HUES64 (cell line): Measurements from ENCODE around the gene OR13J1.

ENCODE experiments used
- H3K27ac ChIP-seq: 2 replicates; pipeline ENCODE4 v1.7.0; 2013; ENCODE audit warnings: low read depth, low read length, inconsistent platforms
- H3K27me3 ChIP-seq: 2 replicates; pipeline ENCODE4 v1.6.1; 2013; ENCODE audit warnings: mild to moderate bottlenecking, low read length; ENCODE audit not compliant: insufficient read depth
- H3K36me3 ChIP-seq: 2 replicates; pipeline ENCODE4 v1.6.1; 2013; ENCODE audit warnings: mild to moderate bottlenecking, low read length; ENCODE audit not compliant: insufficient read depth
- H3K4me1 ChIP-seq: 2 replicates; pipeline ENCODE4 v1.6.1; 2013; ENCODE audit warnings: mild to moderate bottlenecking, low read length, moderate library complexity; ENCODE audit not compliant: insufficient read depth
- H3K4me3 ChIP-seq: 2 replicates; pipeline ENCODE4 v1.5.1; 2013; ENCODE audit warnings: mild to moderate bottlenecking, low read length, moderate library complexity
- H3K9ac ChIP-seq: 2 replicates; pipeline ENCODE4 v1.6.1; 2013; ENCODE audit warnings: mild to moderate bottlenecking, low read depth, low read length
- H3K9me3 ChIP-seq: 2 replicates; pipeline ENCODE4 v1.6.1; 2013; ENCODE audit warnings: low read depth, low read length; ENCODE audit not compliant: insufficient read depth
- WGBS: fragments of 150-250, 120-280 bp; methylation state at CpG from one replicate; pipeline ENCODE4 v1.1.7; 2013; ENCODE audit warnings: missing lambda C conversion rate; 5-methylcytosine and 5-hydroxymethylcytosine counted together

The OR13J1 gene

DNA sequence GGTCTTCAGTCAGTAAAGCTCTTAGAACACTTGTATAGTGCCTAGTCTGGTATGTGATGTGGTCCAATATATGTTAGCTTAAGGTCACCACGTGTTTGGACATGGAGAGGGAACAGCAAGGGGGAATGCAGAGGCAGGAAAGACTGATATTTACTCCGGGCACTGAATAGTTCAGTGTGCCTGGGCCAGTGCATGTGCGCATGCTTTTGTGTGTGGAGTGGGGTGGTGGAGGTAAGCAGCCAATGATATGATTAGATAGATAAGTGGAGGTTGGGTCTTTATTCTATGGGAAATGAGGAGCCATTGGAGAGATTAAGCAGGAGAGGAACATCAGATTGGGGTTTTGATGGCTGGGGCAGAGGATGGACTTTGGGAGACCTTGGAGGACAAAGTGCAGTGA is 14.0 kb downstream of the OR13J1 start:
- Histone ChIP-seq H3K9ac (no peak overlapping the region), H3K27me3 (no peaks in the 10 kb centered on the region), H3K9me3 (no peaks in the 10 kb centered on the region), H3K4me3 (no peak overlapping the region), H3K4me1 (no peaks in the 10 kb centered on the region), H3K36me3 (no peaks in the 10 kb centered on the region; the same call in 1 of the 2 replicates), H3K27ac (no peak overlapping the region)
- WGBS = 78% methylated on average over 3 of the region's 3 CpGs

- H3K4me3 ChIP-seq = no peak overlapping the region
- no peaks in the 10 kb centered on the region for H3K9me3 ChIP-seq
- no peak overlapping the region for H3K9ac ChIP-seq
- no peaks in the 10 kb centered on the region for H3K4me1 ChIP-seq
- no peak overlapping the region for H3K27ac ChIP-seq
- H3K27me3 ChIP-seq = no peaks in the 10 kb centered on the region
- 84% methylated on average over 7 of the region's 7 CpGs for whole genome bisulfite sequencing
- no peaks in the 10 kb centered on the region; the same call in 1 of the 2 replicates for H3K36me3 ChIP-seq
These were observed 16.0 kb downstream of the OR13J1 start for GRCh38 chr9:35854091-35854762.

- Histone ChIP-seq H3K9me3 (no peaks in the 10 kb centered on the region), H3K9ac (no peak overlapping the region), H3K4me1 (no peaks in the 10 kb centered on the region), H3K4me3 (no peak overlapping the region), H3K27ac (no peak overlapping the region), H3K36me3 (peaks cover 2% of the 10 kb centered on the region; the same call in 1 of the 2 replicates), H3K27me3 (no peaks in the 10 kb centered on the region)
- WGBS = 93% methylated on average over 25 of the region's 25 CpGs
These were observed 17.0 kb downstream of the OR13J1 start for GRCh38 chr9:35852876-35853865.

- Histone ChIP-seq H3K4me3 (no peak overlapping the region), H3K27me3 (peaks cover under 1% of the 10 kb centered on the region; the same call in 1 of the 2 replicates), H3K9me3 (no peaks in the 10 kb centered on the region), H3K9ac (no peak overlapping the region), H3K27ac (no peak overlapping the region), H3K4me1 (no peaks in the 10 kb centered on the region), H3K36me3 (peaks cover 3% of the 10 kb centered on the region; the same call in 1 of the 2 replicates)
- WGBS = 87% methylated on average over 2 of the region's 2 CpGs
These were observed 17.9 kb downstream of the OR13J1 start for GRCh38 chr9:35852267-35852815.

DNA sequence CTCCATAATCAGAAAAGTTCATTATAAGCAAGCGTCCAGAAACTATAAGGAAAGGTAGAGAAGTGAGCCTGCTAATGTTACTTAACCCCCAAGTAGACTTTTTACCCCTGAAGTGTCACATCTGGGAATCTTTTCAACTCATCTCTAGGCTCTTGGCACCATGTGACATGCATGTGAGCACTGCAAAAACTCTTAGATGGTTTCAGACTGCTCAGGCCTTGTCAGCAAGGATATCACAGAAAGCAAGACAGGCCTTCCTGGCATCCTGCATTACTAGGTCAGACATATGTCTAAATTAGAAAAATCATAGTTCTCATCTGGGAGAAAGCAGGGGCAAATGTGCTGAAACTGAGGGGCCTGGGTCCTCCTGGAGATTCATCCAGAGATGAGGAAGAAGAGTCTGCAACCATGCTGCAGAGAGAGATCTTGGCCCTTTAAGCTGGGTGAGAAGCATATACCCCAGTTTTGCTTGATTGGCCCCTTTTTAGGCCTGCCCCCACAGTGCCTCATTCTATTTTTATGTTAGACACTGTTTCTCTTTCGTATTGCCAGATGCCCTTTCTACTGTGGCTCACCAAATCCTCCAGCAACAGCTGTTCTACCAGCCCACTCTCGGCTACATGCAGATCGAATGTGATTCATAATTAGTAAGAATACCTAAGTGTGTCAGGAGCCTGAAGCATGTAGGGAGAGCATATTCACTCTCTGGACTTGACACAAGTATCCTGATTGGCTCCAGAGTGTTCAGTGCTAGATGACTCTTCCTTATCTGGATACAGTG is 22.2 kb downstream of the OR13J1 start:
- peaks cover 3% of the 10 kb centered on the region; the same call in 1 of the 2 replicates for H3K36me3 ChIP-seq
- H3K27ac ChIP-seq = no peak overlapping the region
- no peak overlapping the region for H3K9ac ChIP-seq
- WGBS = 95% methylated on average over 4 of the region's 4 CpGs
- H3K4me3 ChIP-seq = no peak overlapping the region
- H3K27me3 ChIP-seq = peaks cover 19% of the 10 kb centered on the region
- no peaks in the 10 kb centered on the region for H3K9me3 ChIP-seq
- H3K4me1 ChIP-seq = peaks cover 23% of the 10 kb centered on the region

GRCh38 chr9:35845824-35846771 is 24.1 kb downstream of the OR13J1 start:
- Histone ChIP-seq H3K27me3 (peaks cover 19% of the 10 kb centered on the region), H3K4me3 (peak overlapping the region; percentile 59), H3K36me3 (peaks cover 3% of the 10 kb centered on the region; the same call in 1 of the 2 replicates), H3K9me3 (no peaks in the 10 kb centered on the region), H3K4me1 (peaks cover 23% of the 10 kb centered on the region), H3K27ac (peak overlapping the region; percentile 44; the same call in 1 of the 2 replicates), H3K9ac (peak overlapping the region; percentile 27; the same call in 1 of the 2 replicates)
- 15% methylated on average over 52 of the region's 53 CpGs for WGBS

DNA sequence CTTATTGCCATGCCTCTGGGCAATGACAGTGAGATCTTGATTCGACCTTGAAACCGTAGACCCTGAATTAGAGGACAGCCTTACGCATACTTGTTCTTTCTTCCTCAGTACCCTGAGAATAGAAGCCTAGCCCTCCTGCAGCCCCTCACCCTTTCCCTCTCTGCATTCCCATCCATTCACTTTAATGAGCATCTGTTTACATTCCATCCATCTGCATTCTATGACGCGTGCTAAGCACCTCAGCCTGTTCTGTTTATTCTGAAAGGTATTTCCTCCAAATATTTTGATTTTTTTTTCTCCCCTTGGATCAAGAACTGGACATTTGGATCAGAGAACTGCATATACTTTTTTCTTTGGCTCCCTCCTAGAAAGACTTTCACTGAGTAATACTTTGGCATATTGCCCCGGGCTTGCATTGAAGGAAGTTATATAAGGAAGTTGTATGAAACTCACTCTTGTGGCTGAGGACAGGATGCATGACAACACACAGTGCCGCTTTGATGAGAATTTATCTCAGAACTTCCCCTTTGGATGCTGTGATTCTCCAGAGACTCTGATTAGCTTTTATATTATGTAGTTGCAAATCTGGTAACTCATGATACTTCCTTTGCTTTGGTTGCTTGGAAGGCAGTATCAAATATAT is 25.5 kb downstream of the OR13J1 start:
- peak overlapping the region; percentile 73; the same call in 1 of the 2 replicates for H3K27ac ChIP-seq
- H3K9ac ChIP-seq = no peak overlapping the region
- no peaks in the 10 kb centered on the region for H3K9me3 ChIP-seq
- H3K27me3 ChIP-seq = peaks cover 19% of the 10 kb centered on the region
- 43% methylated on average over 7 of the region's 7 CpGs for WGBS
- peaks cover 23% of the 10 kb centered on the region for H3K4me1 ChIP-seq
- peaks cover 3% of the 10 kb centered on the region; the same call in 1 of the 2 replicates for H3K36me3 ChIP-seq
- no peak overlapping the region; the same call in 1 of the 2 replicates for H3K4me3 ChIP-seq

DNA sequence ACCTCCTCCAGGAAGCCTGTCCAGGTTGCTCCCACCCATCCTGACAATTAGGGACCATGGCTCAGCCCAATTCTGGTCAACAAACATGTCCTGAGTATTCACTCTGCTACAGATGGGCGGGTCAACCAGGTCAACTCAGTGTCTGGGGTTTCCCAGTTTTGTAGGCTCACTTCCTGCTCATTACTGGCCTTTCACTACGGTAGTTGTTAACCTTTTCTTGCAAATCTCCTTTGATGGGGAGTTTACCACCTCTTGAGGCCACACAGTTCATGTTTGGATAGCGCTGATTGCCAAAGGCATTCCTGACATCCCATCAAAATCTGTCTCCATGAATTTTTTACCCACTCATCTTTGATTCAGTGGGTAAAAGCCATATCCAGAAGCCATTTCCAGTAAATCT is 27.4 kb downstream of the OR13J1 start:
- WGBS = 92% methylated on average over 3 of the region's 3 CpGs
- no peak overlapping the region for H3K4me3 ChIP-seq
- H3K36me3 ChIP-seq = no peaks in the 10 kb centered on the region
- H3K27me3 ChIP-seq = peaks cover 19% of the 10 kb centered on the region
- no peak overlapping the region for H3K27ac ChIP-seq
- peaks cover 23% of the 10 kb centered on the region for H3K4me1 ChIP-seq
- H3K9me3 ChIP-seq = no peaks in the 10 kb centered on the region
- no peak overlapping the region for H3K9ac ChIP-seq

- Histone ChIP-seq H3K4me3 (no peak overlapping the region), H3K36me3 (no peaks in the 10 kb centered on the region), H3K9ac (no peak overlapping the region), H3K27me3 (peaks cover 17% of the 10 kb centered on the region), H3K27ac (no peak overlapping the region), H3K4me1 (peaks cover 23% of the 10 kb centered on the region), H3K9me3 (no peaks in the 10 kb centered on the region)
- 92% methylated on average over 17 of the region's 17 CpGs for WGBS
These were observed 28.0 kb downstream of the OR13J1 start for GRCh38 chr9:35842020-35842745.
